HCT116 (cell line): ENCODE data around the gene SLC24A3. TPM values are rescaled to one million over a fixed set of nuclear protein-coding genes. Genes with fewer than 3 reads are reported as not detected.

Experiments
- ATAC-seq: fragments of 200-7000 bp; cut with Tn5 transposase; 2 replicates; pipeline ENCODE4 v1.9.1; 2020; ENCODE audit warnings: mild to moderate bottlenecking, moderate library complexity
- BruUV-seq: library from RNA; stranded (reverse); fragments of 400-500 nt; replicated peaks from 2 replicates; lab custom pipeline; 2021; lab: Mats Ljungman, UMichigan
- CTCF ChIA-PET: fragments of 300-600 bp; sonication (Branson Sonifier 250); formaldehyde crosslinking; loops from one replicate; lab custom pipeline; 2021; ENCODE audit warnings: antibody characterized with exemption; lab: Charles Lee
- POLR2A ChIA-PET: fragments of 300-600, 350-600 bp; sonication (Branson Sonifier 250); formaldehyde crosslinking; loops from one replicate; lab custom pipeline; 2021; ENCODE audit warnings: antibody characterized with exemption; lab: Charles Lee
- RAD21 ChIA-PET, 2 experiments: fragments of 300-600 bp; sonication (Branson Sonifier 250); formaldehyde crosslinking; loops; one replicate each; lab custom pipeline; 2023; ENCODE audit warnings: low total read pairs in 2 of 2; ENCODE audit not compliant: uncharacterized antibody in 2 of 2, unreplicated experiment in 2 of 2, low non-redundant PET in 1 of 2; lab: Charles Lee
- DNase-seq: peaks from one replicate; pipeline ENCODE4 v3.0.0-alpha.2; 2010; ENCODE audit warnings: low read depth, low spot score
- H2AFZ ChIP-seq: fragments of 200-600 bp; shearing (Covaris generic), sonication (generic); 2 replicates; pipeline ENCODE4 v1.6.1; 2017; ENCODE audit warnings: low read depth, mixed run types, mixed read lengths, antibody characterized with exemption, low read length; ENCODE audit not compliant: poor library complexity, severe bottlenecking
- H3K27ac ChIP-seq: 2 replicates; pipeline ENCODE4 v1.5.1; 2012; ENCODE audit warnings: low read depth, low read length
- H3K27me3 ChIP-seq: fragments of 200-600 bp; sonication (generic); 2 replicates; pipeline ENCODE4 v1.6.1; 2016; ENCODE audit warnings: mixed run types, low read length, mixed read lengths; ENCODE audit not compliant: insufficient read depth
- H3K36me3 ChIP-seq, 2 experiments: fragments of 200-500 bp in 1 of 2; fragments of 200-600 bp in 1 of 2; sonication (Bioruptor generic) in 1 of 2; sonication (generic) in 1 of 2; 2 replicates each; pipeline versions ENCODE4 v1.5.1 to v1.6.1; 2014 to 2016; ENCODE audit warnings: low read length in 2 of 2, inconsistent platforms in 1 of 2, mixed read lengths in 1 of 2, mixed run types in 1 of 2; ENCODE audit not compliant: insufficient read depth in 2 of 2, control insufficient read depth in 1 of 2
- H3K4me1 ChIP-seq, 2 experiments: fragments of 200-600 bp in 1 of 2; sonication (generic) in 1 of 2; 2 replicates each; pipeline versions ENCODE4 v1.5.1 to v1.6.1; 2012 to 2017; ENCODE audit warnings: low read length in 2 of 2, inconsistent platforms in 1 of 2, mild to moderate bottlenecking in 1 of 2, mixed read lengths in 1 of 2, mixed run types in 1 of 2, moderate library complexity in 1 of 2; ENCODE audit not compliant: insufficient read depth in 2 of 2, control insufficient read depth in 1 of 2
- H3K4me2 ChIP-seq: fragments of 200-600 bp; sonication (generic); 2 replicates; pipeline ENCODE4 v1.6.1; 2017; ENCODE audit warnings: mixed run types, low read length, mixed read lengths
- H3K4me3 ChIP-seq, 2 experiments: fragments of 200-600 bp in 1 of 2; sonication (generic) in 1 of 2; replicated peaks in 1 of 2; 2 replicates each; pipeline ENCODE4 v1.5.1; 2011 to 2016; ENCODE audit warnings: low read length in 2 of 2, control low read depth in 1 of 2, low read depth in 1 of 2, mild to moderate bottlenecking in 1 of 2, mixed read lengths in 1 of 2, mixed run types in 1 of 2
- H3K79me2 ChIP-seq: fragments of 200-600 bp; sonication (generic); 2 replicates; pipeline ENCODE4 v1.6.1; 2017; ENCODE audit warnings: mild to moderate bottlenecking, mixed run types, low read length, moderate library complexity, mixed read lengths; ENCODE audit not compliant: insufficient read depth
- H3K9ac ChIP-seq: fragments of 200-600 bp; sonication (generic); 2 replicates; pipeline ENCODE4 v1.6.1; 2016; ENCODE audit warnings: low read length, mixed read lengths
- H3K9me2 ChIP-seq: fragments of 200-600 bp; sonication (generic), shearing (Covaris generic); 2 replicates; pipeline ENCODE4 v1.6.1; 2017; ENCODE audit warnings: mixed run types, mild to moderate bottlenecking, moderate library complexity; ENCODE audit not compliant: insufficient read depth
- H3K9me3 ChIP-seq, 2 experiments: fragments of 200-500 bp in 1 of 2; fragments of 200-600 bp in 1 of 2; sonication (Bioruptor generic) in 1 of 2; sonication (generic) in 1 of 2; 2 replicates each; pipeline ENCODE4 v1.6.1; 2014 to 2017; ENCODE audit warnings: low read length in 2 of 2, mixed read lengths in 2 of 2, inconsistent platforms in 1 of 2, low read depth in 1 of 2, mild to moderate bottlenecking in 1 of 2, mixed run types in 1 of 2, moderate library complexity in 1 of 2; ENCODE audit not compliant: control insufficient read depth in 1 of 2, insufficient read depth in 1 of 2
- H4K20me1 ChIP-seq: fragments of 200-600 bp; sonication (generic), shearing (Covaris generic); 2 replicates; pipeline ENCODE4 v1.6.1; 2017; ENCODE audit warnings: mixed run types, mild to moderate bottlenecking, moderate library complexity; ENCODE audit not compliant: insufficient read depth
- CBX3 ChIP-seq: IDR thresholded peaks from 2 replicates; pipeline ENCODE4 v1.6.1; 2012; ENCODE audit warnings: low read depth
- FOSL1 ChIP-seq: IDR thresholded peaks from 2 replicates; pipeline ENCODE4 v1.6.1; 2012; ENCODE audit warnings: low read depth
- JUND ChIP-seq: IDR thresholded peaks from 2 replicates; pipeline ENCODE4 v1.6.1; 2012
- REST ChIP-seq: IDR thresholded peaks from 2 replicates; pipeline ENCODE4 v1.6.1; 2012; ENCODE audit warnings: low read depth
- SIN3A ChIP-seq: IDR thresholded peaks from 2 replicates; pipeline ENCODE4 v1.6.1; 2012; ENCODE audit warnings: low read depth
- TCF7L2 ChIP-seq: IDR thresholded peaks from 2 replicates; pipeline ENCODE4 v1.7.0; 2011; ENCODE audit warnings: borderline replicate concordance, inconsistent platforms; ENCODE audit not compliant: insufficient read depth, insufficient read length; ENCODE audit errors: extremely low read depth
- YY1 ChIP-seq: IDR thresholded peaks from 2 replicates; pipeline ENCODE4 v1.6.1; 2011; ENCODE audit warnings: low read length, low read depth, moderate library complexity, mild to moderate bottlenecking; ENCODE audit not compliant: insufficient replicate concordance; ENCODE audit errors: extremely low read depth
- intact Hi-C: fragments of 100-400 bp; cut with micrococcal nuclease; formaldehyde crosslinking; loops from 2 replicates; pipeline ENCODE4 v1.10.0; 2022
- total RNA-seq: library from RNA; stranded (reverse); gene quantifications from one replicate; pipeline ENCODE4 v1.2.1, GENCODE V29; 2021; ENCODE audit not compliant: unreplicated experiment

The SLC24A3 gene
- total RNA-seq, 1 experiment from 2014 or later: not detected

GRCh38 chr20:19699180-19699971 is 486.9 kb downstream of the SLC24A3 start:
- intact Hi-C loops: no loop called here
- BruUV-seq: no TSS peak
- POLR2A ChIA-PET: no interaction called here
- Histone ChIP-seq H3K4me1 (peaks cover 0 to 11% of the 10 kb centered on the region in 2 experiments; a peak in 2 of 4 replicates), H3K79me2 (no peaks in the 10 kb centered on the region), H3K9me3 (no peaks in the 10 kb centered on the region), H3K9ac (no peak overlapping the region), H3K4me2 (peak overlapping the region; percentile 22), H3K27ac (no peak overlapping the region), H2AFZ (peak overlapping the region; percentile 33), H4K20me1 (no peaks in the 10 kb centered on the region), H3K9me2 (no peaks in the 10 kb centered on the region), H3K4me3 (no peak overlapping the region), H3K36me3 (no peaks in the 10 kb centered on the region), H3K27me3 (peaks cover 12% of the 10 kb centered on the region)
- DNase-seq: peak; percentile 10
- RAD21 ChIA-PET: no interaction called here
- TF ChIP-seq FOSL1 (peak; percentile 36; the same call in 1 of the 2 replicates), TCF7L2 (no peak), YY1 (no peak), CBX3 (no peak), REST (no peak), SIN3A (no peak), JUND (peak; percentile 34; the same call in 1 of the 2 replicates)
- peak; percentile 75 for ATAC-seq
- CTCF ChIA-PET: no interaction called here
